GM12875 (cell line): ENCODE data around the gene APBA2.
"Not testable (repeated sequence)": the region's sequence is repeated elsewhere in the genome, so short reads cannot be mapped to it uniquely, and the experiment has no call there.

ENCODE experiments used
- H3K4me3 ChIP-seq: one replicate; pipeline ENCODE4 v1.5.1; 2011; ENCODE audit warnings: low read depth, low read length, control low read depth
- CTCF ChIP-seq: IDR thresholded peaks from 2 replicates; pipeline ENCODE4 v1.5.1; 2011; ENCODE audit warnings: low read depth, mild to moderate bottlenecking, control low read depth, inconsistent platforms, low read length, moderate library complexity, borderline replicate concordance; ENCODE audit not compliant: insufficient read depth

The APBA2 gene

DNA sequence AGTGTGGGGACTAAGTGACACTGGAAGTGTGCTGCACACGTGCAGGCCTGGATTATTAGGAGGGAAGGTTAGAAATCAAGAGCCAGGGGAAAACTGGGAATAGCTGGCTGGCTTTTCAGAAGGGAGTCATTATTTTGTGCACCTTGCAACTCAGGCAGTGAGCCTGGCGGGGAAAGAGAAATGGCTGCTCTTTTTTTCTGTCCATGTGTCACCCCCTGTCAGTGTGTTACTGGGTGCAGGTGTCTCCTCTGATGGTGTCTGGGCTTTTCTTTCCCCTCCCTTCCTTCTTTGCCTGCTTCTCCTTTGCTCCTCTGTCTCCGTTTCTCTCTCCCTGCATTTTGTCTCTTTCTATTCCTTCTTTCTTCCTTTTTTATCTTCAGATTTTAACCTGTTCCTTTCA, 130.7 kb downstream of the APBA2 start:
- TF ChIP-seq CTCF = no peak
- no peak overlapping the region for H3K4me3 ChIP-seq

GRCh38 chr15:29018120-29018805, 132.5 kb downstream of the APBA2 start:
- H3K4me3 ChIP-seq = no peak overlapping the region
- no peak for TF ChIP-seq CTCF

DNA sequence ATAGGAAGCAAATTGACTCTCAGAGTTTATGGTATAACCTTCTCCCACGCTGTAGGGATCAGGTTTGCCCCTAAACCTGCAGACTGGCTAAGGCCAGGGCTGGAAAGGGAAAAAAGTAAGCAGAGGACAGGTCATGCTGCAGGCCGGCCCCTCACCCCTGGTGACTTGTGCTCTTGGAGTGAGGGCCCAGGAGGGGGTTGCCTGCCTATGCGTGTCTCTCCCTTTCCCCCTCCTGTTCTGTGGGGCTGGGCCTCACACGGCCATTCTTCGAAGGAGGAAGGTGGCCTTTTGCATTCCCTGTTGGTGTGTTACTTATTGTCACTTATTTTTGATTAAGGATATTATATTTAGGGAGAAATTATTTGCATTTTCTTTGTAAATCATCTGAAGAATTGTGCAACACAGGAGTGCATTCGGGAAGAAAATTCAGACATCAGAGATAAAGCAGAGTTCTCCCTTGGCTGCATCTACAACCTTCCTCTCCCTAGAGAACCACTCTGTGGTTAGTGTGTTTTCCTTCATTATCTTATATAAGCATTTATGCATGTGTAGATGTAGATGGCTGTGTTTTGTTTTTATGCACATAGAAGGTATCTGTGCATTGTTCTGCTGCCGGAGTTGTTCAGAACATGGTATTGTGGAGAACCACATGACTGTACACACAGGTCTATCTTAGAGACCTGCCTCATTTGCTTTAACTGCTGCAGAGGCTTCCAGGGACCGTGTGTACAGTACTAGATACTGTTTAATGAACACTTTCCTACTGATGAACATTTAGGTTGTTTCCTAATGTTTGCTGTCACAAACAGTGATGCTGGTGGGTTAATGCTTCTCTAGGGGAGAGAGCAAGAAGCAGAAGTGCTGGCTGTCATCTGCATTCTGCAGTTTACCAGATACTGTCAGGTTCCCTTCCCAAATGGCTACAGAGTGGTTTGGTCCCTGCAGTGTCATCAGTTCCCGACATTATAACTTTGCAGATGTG, 133.5 kb downstream of the APBA2 start:
- no peak for TF ChIP-seq CTCF
- H3K4me3 ChIP-seq = no peak overlapping the region

GRCh38 chr15:29021857-29022256, 136.1 kb downstream of the APBA2 start:
- H3K4me3 ChIP-seq = no peak overlapping the region
- no peak for TF ChIP-seq CTCF

- TF ChIP-seq CTCF = no peak
- no peak overlapping the region for H3K4me3 ChIP-seq
These were observed 138.9 kb downstream of the APBA2 start for GRCh38 chr15:29024662-29025061.

DNA sequence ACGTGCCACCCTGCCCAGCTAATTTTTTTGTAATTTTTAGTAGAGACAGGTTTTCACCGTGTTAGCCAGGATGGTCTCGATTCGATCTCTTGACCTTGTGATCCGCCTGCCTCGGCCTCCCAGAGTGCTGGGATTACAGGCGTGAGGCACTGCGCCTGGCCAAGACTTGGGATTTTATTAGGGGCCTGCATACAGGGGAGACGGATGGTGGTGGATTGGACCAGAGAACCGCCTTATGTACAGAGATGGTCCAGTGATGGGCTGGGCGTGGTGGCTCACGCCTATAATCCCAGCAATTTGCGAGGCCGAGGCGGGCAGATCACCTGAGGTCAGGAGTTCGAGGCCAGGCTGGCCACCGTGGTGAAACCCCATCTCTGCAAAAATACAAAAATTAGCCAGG, 139.6 kb downstream of the APBA2 start:
- H3K4me3 ChIP-seq = not testable (repeated sequence)

DNA sequence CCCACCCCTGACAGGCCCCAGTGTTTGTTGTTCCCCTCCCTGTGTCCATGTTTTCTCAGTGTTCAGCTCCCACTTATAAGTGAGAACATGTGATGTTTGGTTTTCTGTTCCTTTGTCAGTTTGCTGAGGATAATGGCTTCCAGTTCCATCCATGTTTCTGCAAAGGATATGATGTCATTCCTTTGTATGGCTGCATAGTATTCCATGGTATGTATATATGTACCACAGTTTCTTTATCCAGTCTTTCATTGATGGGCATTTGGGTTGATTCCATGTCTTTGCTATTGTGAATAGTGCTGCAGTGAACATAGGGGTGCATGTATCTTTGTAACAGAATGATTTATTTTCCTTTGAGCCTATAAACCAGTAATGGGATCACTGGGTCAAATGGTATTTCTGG, 142.4 kb downstream of the APBA2 start:
- not testable (repeated sequence) for H3K4me3 ChIP-seq

GRCh38 chr15:29029651-29030195, 143.9 kb downstream of the APBA2 start:
- TF ChIP-seq CTCF = no peak
- no peak overlapping the region for H3K4me3 ChIP-seq
